A549 (cell line): Measurements from ENCODE around the gene TCF4.

Experiments
- TF ChIP-seq, protein P1 (sequence below): fragments of 250-450 bp; sonication (Bioruptor Pico); IDR thresholded peaks from 2 replicates; pipeline ENCODE4 v1.5.0; 2021; ENCODE audit warnings: mild to moderate bottlenecking, moderate library complexity, borderline replicate concordance
- TF ChIP-seq, protein P2 (sequence below): fragments of >200 bp; sonication (Bioruptor Twin); formaldehyde crosslinking; IDR thresholded peaks from 3 replicates; pipeline ENCODE4 v1.5.1; 2016
- TF ChIP-seq, protein P3 (sequence below): fragments of 450-650 bp; IDR thresholded peaks from 2 replicates; pipeline ENCODE4 v1.6.1; 2014; ENCODE audit warnings: antibody characterized with exemption

DNA sequence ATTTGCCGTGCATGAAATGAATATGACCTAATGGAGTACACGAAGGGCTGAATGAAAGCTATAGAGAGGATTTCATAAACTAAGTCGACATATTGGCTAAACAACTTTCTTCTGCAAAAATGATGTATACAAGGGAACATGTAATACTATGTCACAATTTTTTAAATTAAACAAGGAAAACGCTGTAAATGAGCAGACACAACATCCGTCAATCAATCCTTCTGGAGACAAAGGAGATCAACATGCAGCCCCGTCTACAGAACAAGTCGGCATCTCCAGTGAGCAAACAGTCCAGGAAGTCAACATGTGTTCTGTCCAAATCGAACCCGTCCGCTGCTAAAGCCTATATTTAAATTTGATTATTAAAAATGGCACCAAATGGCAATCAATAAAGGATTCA, 180.8 kb downstream of the TCF4 start:
- TF ChIP-seq, protein P1, sequence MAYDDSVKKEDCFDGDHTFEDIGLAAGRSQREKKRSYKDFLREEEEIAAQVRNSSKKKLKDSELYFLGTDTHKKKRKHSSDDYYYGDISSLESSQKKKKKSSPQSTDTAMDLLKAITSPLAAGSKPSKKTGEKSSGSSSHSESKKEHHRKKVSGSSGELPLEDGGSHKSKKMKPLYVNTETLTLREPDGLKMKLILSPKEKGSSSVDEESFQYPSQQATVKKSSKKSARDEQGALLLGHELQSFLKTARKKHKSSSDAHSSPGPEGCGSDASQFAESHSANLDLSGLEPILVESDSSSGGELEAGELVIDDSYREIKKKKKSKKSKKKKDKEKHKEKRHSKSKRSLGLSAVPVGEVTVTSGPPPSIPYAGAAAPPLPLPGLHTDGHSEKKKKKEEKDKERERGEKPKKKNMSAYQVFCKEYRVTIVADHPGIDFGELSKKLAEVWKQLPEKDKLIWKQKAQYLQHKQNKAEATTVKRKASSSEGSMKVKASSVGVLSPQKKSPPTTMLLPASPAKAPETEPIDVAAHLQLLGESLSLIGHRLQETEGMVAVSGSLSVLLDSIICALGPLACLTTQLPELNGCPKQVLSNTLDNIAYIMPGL (CRISPR knock-in tag) = no peak
- TF ChIP-seq, protein P2, sequence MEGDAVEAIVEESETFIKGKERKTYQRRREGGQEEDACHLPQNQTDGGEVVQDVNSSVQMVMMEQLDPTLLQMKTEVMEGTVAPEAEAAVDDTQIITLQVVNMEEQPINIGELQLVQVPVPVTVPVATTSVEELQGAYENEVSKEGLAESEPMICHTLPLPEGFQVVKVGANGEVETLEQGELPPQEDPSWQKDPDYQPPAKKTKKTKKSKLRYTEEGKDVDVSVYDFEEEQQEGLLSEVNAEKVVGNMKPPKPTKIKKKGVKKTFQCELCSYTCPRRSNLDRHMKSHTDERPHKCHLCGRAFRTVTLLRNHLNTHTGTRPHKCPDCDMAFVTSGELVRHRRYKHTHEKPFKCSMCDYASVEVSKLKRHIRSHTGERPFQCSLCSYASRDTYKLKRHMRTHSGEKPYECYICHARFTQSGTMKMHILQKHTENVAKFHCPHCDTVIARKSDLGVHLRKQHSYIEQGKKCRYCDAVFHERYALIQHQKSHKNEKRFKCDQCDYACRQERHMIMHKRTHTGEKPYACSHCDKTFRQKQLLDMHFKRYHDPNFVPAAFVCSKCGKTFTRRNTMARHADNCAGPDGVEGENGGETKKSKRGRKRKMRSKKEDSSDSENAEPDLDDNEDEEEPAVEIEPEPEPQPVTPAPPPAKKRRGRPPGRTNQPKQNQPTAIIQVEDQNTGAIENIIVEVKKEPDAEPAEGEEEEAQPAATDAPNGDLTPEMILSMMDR = no peak
- TF ChIP-seq, protein P3, sequence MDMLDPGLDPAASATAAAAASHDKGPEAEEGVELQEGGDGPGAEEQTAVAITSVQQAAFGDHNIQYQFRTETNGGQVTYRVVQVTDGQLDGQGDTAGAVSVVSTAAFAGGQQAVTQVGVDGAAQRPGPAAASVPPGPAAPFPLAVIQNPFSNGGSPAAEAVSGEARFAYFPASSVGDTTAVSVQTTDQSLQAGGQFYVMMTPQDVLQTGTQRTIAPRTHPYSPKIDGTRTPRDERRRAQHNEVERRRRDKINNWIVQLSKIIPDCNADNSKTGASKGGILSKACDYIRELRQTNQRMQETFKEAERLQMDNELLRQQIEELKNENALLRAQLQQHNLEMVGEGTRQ = no peak
